NCI-H1417 treated with DMSO at 0.1 percent for 48 hours (cell line): ENCODE measurements around the gene FOXQ1.

ENCODE experiments used
- DNase-seq: peaks from one replicate; lab custom pipeline; 2025; lab: John Stamatoyannopoulos, UW

Gene FOXQ1

GRCh38 chr6:1363298-1363697 is 51.4 kb downstream of the FOXQ1 start:
- DNase-seq = no peak

GRCh38 chr6:1363729-1364572 is 52.1 kb downstream of the FOXQ1 start:
- DNase-seq = no peak
